Measurements from ENCODE around the gene IDH2.

- TF ChIP-seq POLR2A (IDR thresholded peaks at IDR 0.05) = no peak
- TF ChIP-seq EP300 (IDR thresholded peaks at IDR 0.05; ENCODE audit: low read depth) = no peak
Observed at GRCh38 chr15:90036343-90036742, 65.9 kb downstream of the IDH2 start.

All from transverse colon (tissue), 1 donor.